Smooth muscle cell (in vitro differentiated cells): ENCODE results near the gene TENM4. TPM values are rescaled to one million over a fixed set of nuclear protein-coding genes. Genes with fewer than 3 reads are reported as not detected.
A peak's percentile ranks its signal among the peaks of the same experiment; 100 is the strongest.

Experiments
- DNase-seq: peaks from one replicate; lab custom pipeline; 2025; ENCODE audit not compliant: unreplicated experiment; lab: John Stamatoyannopoulos, UW
- H2AFZ ChIP-seq: fragments of 200-600 bp; sonication (generic); 2 replicates; pipeline ENCODE4 v1.6.0; 2016; ENCODE audit warnings: antibody characterized with exemption, low read depth, mild to moderate bottlenecking
- H3F3A ChIP-seq: fragments of 200-600 bp; sonication (generic); 2 replicates; pipeline ENCODE4 v1.6.0; 2017; ENCODE audit warnings: antibody characterized with exemption, low read depth
- H3K27ac ChIP-seq: fragments of 200-600 bp; sonication (generic); 2 replicates; pipeline ENCODE4 v1.5.1; 2016; ENCODE audit warnings: low read depth, mild to moderate bottlenecking
- H3K27me3 ChIP-seq: fragments of 200-600 bp; sonication (generic); 2 replicates; pipeline ENCODE4 v1.6.1; 2016; ENCODE audit warnings: low read depth, mild to moderate bottlenecking
- H3K36me3 ChIP-seq: fragments of 200-600 bp; sonication (generic); 2 replicates; pipeline ENCODE4 v1.5.1; 2016; ENCODE audit warnings: low read depth
- H3K4me1 ChIP-seq: fragments of 200-600 bp; sonication (generic); 2 replicates; pipeline ENCODE4 v1.5.1; 2016; ENCODE audit warnings: low read depth
- H3K4me2 ChIP-seq: fragments of 200-600 bp; sonication (generic); 2 replicates; pipeline ENCODE4 v1.6.0; 2016; ENCODE audit warnings: mild to moderate bottlenecking
- H3K4me3 ChIP-seq: fragments of 200-600 bp; sonication (generic); 2 replicates; pipeline ENCODE4 v1.5.1; 2016; ENCODE audit warnings: mild to moderate bottlenecking
- H3K79me2 ChIP-seq: fragments of 200-600 bp; sonication (generic); 2 replicates; pipeline ENCODE4 v1.6.0; 2016; ENCODE audit warnings: low read depth, mild to moderate bottlenecking
- H3K9ac ChIP-seq: fragments of 200-600 bp; sonication (generic); 2 replicates; pipeline ENCODE4 v1.6.0; 2016; ENCODE audit warnings: low read depth
- H3K9me3 ChIP-seq: fragments of 200-600 bp; sonication (generic); replicated peaks from 2 replicates; pipeline ENCODE4 v1.5.1; 2016; ENCODE audit warnings: low read depth
- H4K20me1 ChIP-seq: fragments of 200-600 bp; sonication (generic); 2 replicates; pipeline ENCODE4 v1.6.0; 2016; ENCODE audit warnings: low read depth
- CTCF ChIP-seq: fragments of 200-600 bp; sonication (generic); IDR thresholded peaks from 2 replicates; pipeline ENCODE4 v1.5.1; 2017; ENCODE audit warnings: borderline replicate concordance, mild to moderate bottlenecking, antibody characterized with exemption; ENCODE audit not compliant: insufficient read depth, poor library complexity, severe bottlenecking
- WGBS: methylation state at CpG from one replicate; pipeline ENCODE4 v1.1.7; 2016; ENCODE audit warnings: low lambda C conversion rate; 5-methylcytosine and 5-hydroxymethylcytosine counted together
- polyA plus RNA-seq: library from polyadenylated mRNA; unstranded; fragments of >200 nt; fragmentation: Nextera tagmentation; extraction: Ambion mirVana; gene quantifications from 2 replicates; pipeline ENCODE4 v1.2.1, GENCODE V29; 2016
- total RNA-seq: library from RNA; depleted of rRNA; stranded (reverse); fragments of >200 nt; gene quantifications from 2 replicates; pipeline ENCODE4 v1.2.3, GENCODE V29; 2014

Gene TENM4
- total and polyA plus RNA-seq, 2 experiments from 2014 or later: 31.6 to 38.2 TPM

GRCh38 chr11:79025097-79025496 is 415.7 kb downstream of the TENM4 start:
- H3K9ac ChIP-seq: no peak overlapping the region
- H3K4me2 ChIP-seq: peak overlapping the region; percentile 48
- no peaks in the 10 kb centered on the region for H3K36me3 ChIP-seq
- peaks cover 30% of the 10 kb centered on the region for H4K20me1 ChIP-seq
- H2AFZ ChIP-seq: no peak overlapping the region
- no peaks in the 10 kb centered on the region for H3K79me2 ChIP-seq
- no peak overlapping the region for H3K27ac ChIP-seq
- H3K9me3 ChIP-seq: no peaks in the 10 kb centered on the region
- DNase-seq: no peak
- no peak overlapping the region for H3K4me3 ChIP-seq
- no peaks in the 10 kb centered on the region for H3K27me3 ChIP-seq
- peaks cover 25% of the 10 kb centered on the region for H3K4me1 ChIP-seq
- WGBS: 64% methylated on average over 3 of the region's 3 CpGs
- TF ChIP-seq CTCF: no peak
- peaks cover 5% of the 10 kb centered on the region for H3F3A ChIP-seq

GRCh38 chr11:79022265-79022664 is 418.6 kb downstream of the TENM4 start:
- H3K36me3 ChIP-seq: no peaks in the 10 kb centered on the region
- H3K27me3 ChIP-seq: no peaks in the 10 kb centered on the region
- no peaks in the 10 kb centered on the region for H3F3A ChIP-seq
- no peaks in the 10 kb centered on the region for H3K9me3 ChIP-seq
- no peaks in the 10 kb centered on the region for H3K79me2 ChIP-seq
- DNase-seq: no peak
- no peak for TF ChIP-seq CTCF
- peaks cover 8% of the 10 kb centered on the region for H4K20me1 ChIP-seq
- H3K4me1 ChIP-seq: peaks cover 21% of the 10 kb centered on the region
- no peak overlapping the region for H3K27ac ChIP-seq
- no peak overlapping the region for H3K9ac ChIP-seq
- WGBS: 71% methylated on average over 5 of the region's 5 CpGs
- H3K4me3 ChIP-seq: no peak overlapping the region
- no peak overlapping the region for H2AFZ ChIP-seq
- no peak overlapping the region for H3K4me2 ChIP-seq

GRCh38 chr11:79021601-79022000 is 419.2 kb downstream of the TENM4 start:
- 94% methylated on average over 1 of the region's 1 CpG for WGBS
- H3K9ac ChIP-seq: no peak overlapping the region
- H3K27me3 ChIP-seq: no peaks in the 10 kb centered on the region
- H3K4me2 ChIP-seq: no peak overlapping the region
- no peak overlapping the region for H3K27ac ChIP-seq
- no peak for TF ChIP-seq CTCF
- H3K4me3 ChIP-seq: no peak overlapping the region
- H3F3A ChIP-seq: no peaks in the 10 kb centered on the region
- peaks cover 14% of the 10 kb centered on the region for H3K4me1 ChIP-seq
- peaks cover 1% of the 10 kb centered on the region for H4K20me1 ChIP-seq
- no peaks in the 10 kb centered on the region for H3K79me2 ChIP-seq
- no peak for DNase-seq
- no peak overlapping the region for H2AFZ ChIP-seq
- no peaks in the 10 kb centered on the region for H3K36me3 ChIP-seq
- H3K9me3 ChIP-seq: no peaks in the 10 kb centered on the region

- Histone ChIP-seq H3K36me3 (no peaks in the 10 kb centered on the region), H3K27me3 (no peaks in the 10 kb centered on the region), H3K4me3 (no peak overlapping the region), H2AFZ (no peak overlapping the region), H3K9me3 (no peaks in the 10 kb centered on the region), H3K9ac (no peak overlapping the region), H3K27ac (no peak overlapping the region), H4K20me1 (no peaks in the 10 kb centered on the region), H3K79me2 (no peaks in the 10 kb centered on the region), H3K4me1 (peaks cover 4% of the 10 kb centered on the region), H3F3A (no peaks in the 10 kb centered on the region), H3K4me2 (no peak overlapping the region)
- WGBS: 85% methylated on average over 4 of the region's 4 CpGs
- TF ChIP-seq CTCF: no peak
- no peak for DNase-seq
Measured at GRCh38 chr11:79019975-79020374, 420.9 kb downstream of the TENM4 start.
